Adrenal gland (tissue), 12 donors: ENCODE data around the gene TUFM. TPM values are rescaled to one million over a fixed set of nuclear protein-coding genes. Genes with fewer than 3 reads are reported as not detected.
"Not testable (repeated sequence)": the region's sequence is repeated elsewhere in the genome, so short reads cannot be mapped to it uniquely, and the experiment has no call there.

Experiments
- DNase-seq, 7 donors: peaks; one replicate each; pipeline ENCODE4 v3.0.0-alpha.2; 2019 to 2020
- H3K27ac ChIP-seq, 5 donors: fragments of 200-600 bp; sonication (generic) in 4 of 5; 1 replicate in 3 of 5; 2 replicates in 2 of 5; pipeline versions ENCODE4 v1.5.1 to v1.8.0; 2016 to 2020; ENCODE audit warnings: mild to moderate bottlenecking in 1 of 5
- H3K27me3 ChIP-seq: fragments of 200-600 bp; 2 replicates; pipeline ENCODE4 v1.8.0; 2021
- H3K36me3 ChIP-seq, 2 donors: fragments of 200-600 bp; replicated peaks in 1 of 2; 1 replicate in 1 of 2; 2 replicates in 1 of 2; pipeline versions ENCODE4 v1.5.1 to v1.8.0; 2018 to 2022
- H3K4me1 ChIP-seq, 2 donors: fragments of 200-600 bp; replicated peaks in 1 of 2; 1 replicate in 1 of 2; 2 replicates in 1 of 2; pipeline versions ENCODE4 v1.5.1 to v1.8.0; 2018 to 2021
- H3K4me3 ChIP-seq, 4 donors: fragments of 200-600 bp; sonication (generic) in 3 of 4; one replicate each; pipeline ENCODE4 v1.5.1; 2016 to 2018
- H3K9me3 ChIP-seq, 3 donors: fragments of 200-600 bp; sonication (generic) in 1 of 3; replicated peaks in 1 of 3; 1 replicate in 2 of 3; 2 replicates in 1 of 3; pipeline versions ENCODE4 v1.5.1 to v1.8.0; 2016 to 2021
- CTCF ChIP-seq, 6 experiments: fragments of 450-650 bp in 4 of 6; fragments of 200-600 bp in 2 of 6; sonication (generic) in 1 of 6; IDR thresholded peaks; 1 replicate in 5 of 6; 2 replicates in 1 of 6; pipeline versions ENCODE4 v1.5.1 to v1.8.0; 2016 to 2021; ENCODE audit warnings: antibody characterized with exemption in 6 of 6, mild to moderate bottlenecking in 2 of 6, moderate library complexity in 1 of 6
- POLR2A ChIP-seq, 2 donors: fragments of 450-650 bp; IDR thresholded peaks; one replicate each; pipeline ENCODE4 v1.6.1; 2017; ENCODE audit warnings: antibody characterized with exemption in 2 of 2, mild to moderate bottlenecking in 2 of 2, moderate library complexity in 1 of 2
- WGBS, 4 donors: extraction: QIAGEN DNeasy Blood & Tissue Kit in 2 of 4; methylation state at CpG; one replicate each; pipeline versions ENCODE4 v1.1.5 to v1.1.7; 2013 to 2017; 5-methylcytosine and 5-hydroxymethylcytosine counted together
- intact Hi-C, 2 donors: fragments of 100-400 bp; cut with DNase I; formaldehyde crosslinking; loops; one replicate each; pipeline versions ENCODE4 v1.14.1 to v1.15.0; 2022 to 2023
- polyA plus RNA-seq, 3 donors: library from polyadenylated mRNA; stranded (reverse); fragments of 200-250 nt in 2 of 3; fragments of 350-450 nt in 1 of 3; fragmentation: Illumina TruSeq in 1 of 3; extraction: RNeasy Lipid Tissue Mini Kit (QIAGEN cat#74804) in 1 of 3; gene quantifications; one replicate each; pipeline ENCODE4 v1.2.3, GENCODE V29; 2013 to 2014
- total RNA-seq, 9 donors: library from RNA; depleted of rRNA in 4 of 9; stranded (reverse); fragments of >200 nt in 4 of 9; fragments of 120-200 nt in 1 of 9; fragmentation: NEBNext Ultra II Directional in 1 of 9; extraction: Animal tissue kit (Norgen Biotek cat#: 25700) in 1 of 9; gene quantifications; one replicate each; pipeline versions ENCODE4 v1.1.0 to v1.2.4, GENCODE V29; 2013 to 2023
- donor health status: healthy with polysubstance abuse.
- donor health status: Bipolar disorder and iron deficiency.
- donor health status: DM: yes; HTN: yes; CAD: no.
- donor health status: DM: no; HTN: no; CAD: no.
- donor health status: DM: no; HTN: no; CAD: no.
- donor health status: DM: yes; HTN: yes; CAD: no.

TUFM gene
- total and polyA plus RNA-seq, 12 donors, result 144 to 323 (median 195) TPM

GRCh38 chr16:28883221-28883996, 37.3 kb upstream of the TUFM start:
- Histone ChIP-seq H3K36me3 (no peaks in the 10 kb centered on the region), H3K4me3 (no peak overlapping the region), H3K4me1 (peaks cover 9 to 11% of the 10 kb centered on the region in 2 donors), H3K27ac (no peak overlapping the region), H3K27me3 (no peaks in the 10 kb centered on the region), H3K9me3 (no peaks in the 10 kb centered on the region)
- WGBS, 4 donors, result 60 to 72% (median 67%) methylated on average over 24 to 25 of the region's 25 CpGs
- intact Hi-C loops, result no loop called here
- TF ChIP-seq POLR2A (IDR thresholded peaks at IDR 0.05), result no peak
- no peak for TF ChIP-seq CTCF (IDR thresholded peaks at IDR 0.05)
- DNase-seq, result no peak

GRCh38 chr16:28882551-28883160, 36.5 kb upstream of the TUFM start:
- intact Hi-C loops, result no loop called here
- H3K27me3 ChIP-seq, result no peaks in the 10 kb centered on the region
- TF ChIP-seq CTCF (IDR thresholded peaks at IDR 0.05) (no peak), POLR2A (IDR thresholded peaks at IDR 0.05) (no peak)
- no peaks in the 10 kb centered on the region for H3K9me3 ChIP-seq
- DNase-seq, result no peak
- no peak overlapping the region for H3K4me3 ChIP-seq
- no peaks in the 10 kb centered on the region for H3K36me3 ChIP-seq
- H3K27ac ChIP-seq, result no peak overlapping the region
- H3K4me1 ChIP-seq, result peaks cover 9 to 11% of the 10 kb centered on the region in 2 donors
- WGBS, 4 donors, result 41 to 59% (median 50%) methylated on average over 12 to 24 of the region's 24 CpGs

- intact Hi-C loops, result not testable (repeated sequence)
- 76 to 85% (median 82%) methylated on average over 4 of the region's 4 CpGs for WGBS, 4 donors
These were observed 35.4 kb upstream of the TUFM start for GRCh38 chr16:28881565-28881964.

GRCh38 chr16:28880955-28881354, 34.8 kb upstream of the TUFM start:
- no peak for DNase-seq
- Histone ChIP-seq H3K27ac (no peak overlapping the region), H3K4me1 (peaks cover 9 to 11% of the 10 kb centered on the region in 2 donors), H3K27me3 (no peaks in the 10 kb centered on the region), H3K9me3 (no peaks in the 10 kb centered on the region), H3K36me3 (no peaks in the 10 kb centered on the region), H3K4me3 (no peak overlapping the region)
- intact Hi-C loops, result no loop called here
- TF ChIP-seq CTCF (IDR thresholded peaks at IDR 0.05) (no peak), POLR2A (IDR thresholded peaks at IDR 0.05) (no peak)
- 71 to 77% (median 74%) methylated on average over 4 of the region's 4 CpGs for WGBS, 4 donors

More at GRCh38 chr16:28881565-28881964, 35.4 kb upstream of the TUFM start:
- peaks cover 9 to 11% of the 10 kb centered on the region in 2 donors for H3K4me1 ChIP-seq
- not testable (repeated sequence) for H3K36me3 ChIP-seq, H3K27ac ChIP-seq, H3K4me3 ChIP-seq, H3K9me3 ChIP-seq, DNase-seq, H3K27me3 ChIP-seq
